Measurements from ENCODE around the gene RDM1.

Gene RDM1

DNA sequence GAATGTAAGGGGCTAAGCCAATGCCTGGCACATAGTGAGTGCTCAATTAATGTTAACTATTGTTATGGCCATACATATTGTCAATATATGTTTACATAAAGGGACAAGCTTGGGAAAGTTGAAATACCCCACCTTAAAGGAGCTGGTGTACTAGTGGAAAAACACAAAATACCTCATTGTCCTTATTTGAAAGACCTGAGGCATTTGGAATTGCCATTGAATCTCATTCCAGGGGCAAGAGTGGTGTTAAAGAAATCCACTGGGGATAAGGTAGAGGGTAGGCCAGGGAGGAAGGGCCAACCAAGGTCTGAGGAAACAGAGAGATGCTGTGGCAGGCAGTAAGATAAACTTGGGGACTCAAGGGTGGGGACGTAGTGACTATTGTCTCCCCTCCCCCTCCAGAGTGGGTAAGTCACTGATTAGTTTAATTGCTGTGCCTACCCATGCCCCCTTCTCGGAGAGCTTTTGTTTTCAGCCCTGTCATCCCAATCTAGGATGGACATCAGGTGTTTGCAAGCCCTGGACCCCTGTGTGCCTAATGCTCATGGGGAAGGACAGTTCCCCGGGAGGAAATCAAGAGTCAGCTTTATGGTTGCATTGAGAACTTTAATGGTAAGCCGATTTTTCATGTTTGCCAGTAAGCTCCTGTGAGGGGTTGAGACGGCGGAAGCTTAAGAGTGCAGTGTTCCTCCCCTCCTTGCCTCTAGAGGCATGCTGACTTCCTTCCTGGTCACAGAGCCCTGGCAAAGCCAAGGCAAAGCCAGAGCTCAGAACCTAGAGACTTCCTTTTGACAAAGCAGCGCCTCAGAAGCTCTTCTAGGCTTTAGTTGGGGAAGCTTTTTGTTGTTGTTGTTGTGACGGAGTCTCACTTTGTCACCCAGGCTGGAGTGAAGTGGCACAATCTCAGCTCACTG is 59.4 kb downstream of the RDM1 start:
- CTCF ChIA-PET = interaction anchor here (1.6 kb wide), 1 partner anchor 13 kb away, joined by 5 read pairs; no protein-coding TSS in a partner anchor

GRCh38 chr17:35868737-35869136 is 61.8 kb downstream of the RDM1 start, which contains the start of gene HEATR9:
HEATR9 (minus strand) TSS chr17:35868891; CDS start chr17:35868742, 149 bp downstream.
- ChIA-PET CTCF (interaction anchor here (2.6 kb wide), 1 partner anchor 19 kb away, joined by 9 read pairs; no protein-coding TSS in a partner anchor), POLR2A (no interaction called here)
- TF ChIP-seq, protein P1, sequence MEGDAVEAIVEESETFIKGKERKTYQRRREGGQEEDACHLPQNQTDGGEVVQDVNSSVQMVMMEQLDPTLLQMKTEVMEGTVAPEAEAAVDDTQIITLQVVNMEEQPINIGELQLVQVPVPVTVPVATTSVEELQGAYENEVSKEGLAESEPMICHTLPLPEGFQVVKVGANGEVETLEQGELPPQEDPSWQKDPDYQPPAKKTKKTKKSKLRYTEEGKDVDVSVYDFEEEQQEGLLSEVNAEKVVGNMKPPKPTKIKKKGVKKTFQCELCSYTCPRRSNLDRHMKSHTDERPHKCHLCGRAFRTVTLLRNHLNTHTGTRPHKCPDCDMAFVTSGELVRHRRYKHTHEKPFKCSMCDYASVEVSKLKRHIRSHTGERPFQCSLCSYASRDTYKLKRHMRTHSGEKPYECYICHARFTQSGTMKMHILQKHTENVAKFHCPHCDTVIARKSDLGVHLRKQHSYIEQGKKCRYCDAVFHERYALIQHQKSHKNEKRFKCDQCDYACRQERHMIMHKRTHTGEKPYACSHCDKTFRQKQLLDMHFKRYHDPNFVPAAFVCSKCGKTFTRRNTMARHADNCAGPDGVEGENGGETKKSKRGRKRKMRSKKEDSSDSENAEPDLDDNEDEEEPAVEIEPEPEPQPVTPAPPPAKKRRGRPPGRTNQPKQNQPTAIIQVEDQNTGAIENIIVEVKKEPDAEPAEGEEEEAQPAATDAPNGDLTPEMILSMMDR (IDR thresholded peaks at IDR 0.05; ENCODE audit: insufficient read depth, low read length, missing control alignments) = no peak
- no peak for DNase-seq (ENCODE audit: low read depth, low spot score)
- H3K4me3 ChIP-seq (ENCODE audit: low read depth, low read length) = no peak within 1 kb of the TSS

More for the DNA sequence above, 59.4 kb downstream of the RDM1 start:
- TF ChIP-seq, protein P1 (IDR thresholded peaks at IDR 0.05; ENCODE audit: insufficient read depth, low read length, missing control alignments) = no peak
- POLR2A ChIA-PET = interaction anchor here (0.6 kb wide), 1 partner anchor 288 kb away, joined by 3 read pairs; no protein-coding TSS in a partner anchor
- H3K4me3 ChIP-seq (ENCODE audit: low read depth, low read length) = no peak overlapping the region
- no peak for DNase-seq (ENCODE audit: low read depth, low spot score)
